ENCODE measurements around the gene CEP295NL.
A peak's percentile ranks its signal among the peaks of the same experiment; 100 is the strongest.
"Not testable (repeated sequence)": the region's sequence is repeated elsewhere in the genome, so short reads cannot be mapped to it uniquely, and the experiment has no call there.

CEP295NL gene

GRCh38 chr17:78891406-78892061 lies 11.5 kb downstream of the CEP295NL start:
- H3K27me3 ChIP-seq: no peaks in the 10 kb centered on the region
- peak overlapping the region; percentile 93 for H3K27ac ChIP-seq
- no peak for TF ChIP-seq CTCF (IDR thresholded peaks at IDR 0.05)
- H3K4me3 ChIP-seq (ENCODE audit: low read depth in 1 of 2, low read length in 1 of 2): peak overlapping the region; percentile 57 to 59
- H3K36me3 ChIP-seq: peaks cover 6% of the 10 kb centered on the region
- H3K4me1 ChIP-seq (ENCODE audit: control insufficient read depth in 1 of 2, insufficient read depth in 1 of 2, low read depth in 1 of 2, low read length in 1 of 2): peaks cover 90 to 98% of the 10 kb centered on the region in 2 experiments
- H3K9me3 ChIP-seq: no peaks in the 10 kb centered on the region

GRCh38 chr17:78890498-78890897 lies 12.5 kb downstream of the CEP295NL start:
- H3K27ac ChIP-seq: peak overlapping the region; percentile 93
- peaks cover 91 to 98% of the 10 kb centered on the region in 2 experiments for H3K4me1 ChIP-seq (ENCODE audit: control insufficient read depth in 1 of 2, insufficient read depth in 1 of 2, low read depth in 1 of 2, low read length in 1 of 2)
- H3K27me3 ChIP-seq: no peaks in the 10 kb centered on the region
- peaks cover 4% of the 10 kb centered on the region for H3K36me3 ChIP-seq
- H3K9me3 ChIP-seq: no peaks in the 10 kb centered on the region
- peak overlapping the region; percentile 57 to 59 for H3K4me3 ChIP-seq (ENCODE audit: low read depth in 1 of 2, low read length in 1 of 2)
- no peak for TF ChIP-seq CTCF (IDR thresholded peaks at IDR 0.05)

- not testable (repeated sequence) for H3K36me3 ChIP-seq, H3K27me3 ChIP-seq, H3K9me3 ChIP-seq
- Histone ChIP-seq H3K4me1 (ENCODE audit: control insufficient read depth in 1 of 2, insufficient read depth in 1 of 2, low read depth in 1 of 2, low read length in 1 of 2) (peaks cover 94 to 99% of the 10 kb centered on the region in 2 experiments), H3K27ac (peak overlapping the region; percentile 93), H3K4me3 (ENCODE audit: low read depth in 1 of 2, low read length in 1 of 2) (peak overlapping the region; percentile 57 to 59)
Measured at GRCh38 chr17:78890096-78890495, 12.9 kb downstream of the CEP295NL start.

- no peak for TF ChIP-seq CTCF (IDR thresholded peaks at IDR 0.05)
- peak overlapping the region; percentile 57 to 59 for H3K4me3 ChIP-seq (ENCODE audit: low read depth in 1 of 2, low read length in 1 of 2)
- peak overlapping the region; percentile 93 for H3K27ac ChIP-seq
- no peaks in the 10 kb centered on the region for H3K9me3 ChIP-seq
- no peaks in the 10 kb centered on the region for H3K27me3 ChIP-seq
- peaks cover 9% of the 10 kb centered on the region for H3K36me3 ChIP-seq
- H3K4me1 ChIP-seq (ENCODE audit: control insufficient read depth in 1 of 2, insufficient read depth in 1 of 2, low read depth in 1 of 2, low read length in 1 of 2): peaks cover 100% of the 10 kb centered on the region in 2 experiments
Measured at GRCh38 chr17:78889531-78889930, 13.5 kb downstream of the CEP295NL start.

- H3K36me3 ChIP-seq: peaks cover 9% of the 10 kb centered on the region
- peak overlapping the region; percentile 93 for H3K27ac ChIP-seq
- H3K27me3 ChIP-seq: no peaks in the 10 kb centered on the region
- no peak for TF ChIP-seq CTCF (IDR thresholded peaks at IDR 0.05)
- H3K4me3 ChIP-seq (ENCODE audit: low read depth in 1 of 2, low read length in 1 of 2): peak overlapping the region; percentile 57 to 59
- peaks cover 100% of the 10 kb centered on the region in 2 experiments for H3K4me1 ChIP-seq (ENCODE audit: control insufficient read depth in 1 of 2, insufficient read depth in 1 of 2, low read depth in 1 of 2, low read length in 1 of 2)
- H3K9me3 ChIP-seq: no peaks in the 10 kb centered on the region
Measured at GRCh38 chr17:78888941-78889518, 14.0 kb downstream of the CEP295NL start.

- Histone ChIP-seq H3K4me3 (ENCODE audit: low read depth in 1 of 2, low read length in 1 of 2) (no peak overlapping the region), H3K27ac (peak overlapping the region; percentile 93), H3K36me3 (peaks cover 9% of the 10 kb centered on the region), H3K9me3 (no peaks in the 10 kb centered on the region), H3K27me3 (no peaks in the 10 kb centered on the region), H3K4me1 (ENCODE audit: control insufficient read depth in 1 of 2, insufficient read depth in 1 of 2, low read depth in 1 of 2, low read length in 1 of 2) (peaks cover 100% of the 10 kb centered on the region in 2 experiments)
- TF ChIP-seq CTCF (IDR thresholded peaks at IDR 0.05): no peak
Measured at GRCh38 chr17:78886954-78887353, 16.0 kb downstream of the CEP295NL start.

All from neutrophil (primary cell).